NCI-H345 treated with DMSO at 0.1 percent for 48 hours (cell line): ENCODE results near the gene HSPA12A.

ENCODE experiments used
- DNase-seq: peaks from one replicate; lab custom pipeline; 2025; ENCODE audit not compliant: unreplicated experiment; lab: John Stamatoyannopoulos, UW

Gene HSPA12A

DNA sequence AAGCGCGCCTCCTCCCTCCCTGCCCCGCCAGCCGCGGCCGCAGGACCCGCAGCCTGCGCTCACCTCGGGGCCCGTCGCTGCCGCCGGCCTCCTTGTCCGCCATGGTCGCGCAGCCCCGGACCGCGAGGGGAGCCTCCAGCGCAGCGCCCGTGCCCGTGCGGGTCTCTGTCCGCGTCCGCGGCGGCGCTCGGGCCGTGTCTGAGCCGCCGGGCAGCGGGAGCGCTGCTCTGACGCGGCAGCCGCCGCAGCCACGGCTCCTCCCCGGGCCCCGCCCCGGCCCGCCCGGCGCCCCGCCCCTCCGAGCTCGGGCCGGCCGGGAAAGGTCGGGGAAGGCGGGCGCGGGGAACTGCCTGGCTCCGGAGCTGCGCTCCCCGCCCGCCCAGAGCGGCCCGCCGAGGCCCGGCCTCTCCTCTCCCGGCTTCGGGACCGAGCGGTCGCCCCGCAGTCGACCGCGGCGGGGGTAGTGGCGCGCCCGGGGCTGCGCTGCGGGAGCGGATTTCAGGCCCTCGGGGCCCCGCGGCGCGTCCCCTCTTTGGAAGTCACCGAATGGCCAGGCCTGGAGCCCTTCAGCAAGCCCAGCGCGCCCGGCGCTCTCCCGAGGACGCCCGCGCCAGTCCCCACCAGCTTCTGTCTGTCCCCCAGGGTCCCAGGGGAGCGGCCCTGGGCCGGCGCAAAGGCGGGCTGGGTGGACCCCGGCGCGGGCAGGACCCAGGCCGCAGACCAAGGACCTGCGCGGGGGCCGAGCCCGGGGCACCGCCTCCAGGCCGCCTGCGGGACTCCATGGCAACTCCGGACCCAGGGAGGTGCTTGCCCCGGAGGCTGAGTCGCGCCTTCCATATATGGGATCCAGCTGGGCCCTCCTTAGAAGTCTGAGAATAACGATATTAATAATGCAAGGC lies at the start of gene HSPA12A:
HSPA12A (minus strand) TSS at position 200 of the 899 bp plus-strand sequence; CDS start at position 103, 97 bp downstream.
- no peak for DNase-seq

DNA sequence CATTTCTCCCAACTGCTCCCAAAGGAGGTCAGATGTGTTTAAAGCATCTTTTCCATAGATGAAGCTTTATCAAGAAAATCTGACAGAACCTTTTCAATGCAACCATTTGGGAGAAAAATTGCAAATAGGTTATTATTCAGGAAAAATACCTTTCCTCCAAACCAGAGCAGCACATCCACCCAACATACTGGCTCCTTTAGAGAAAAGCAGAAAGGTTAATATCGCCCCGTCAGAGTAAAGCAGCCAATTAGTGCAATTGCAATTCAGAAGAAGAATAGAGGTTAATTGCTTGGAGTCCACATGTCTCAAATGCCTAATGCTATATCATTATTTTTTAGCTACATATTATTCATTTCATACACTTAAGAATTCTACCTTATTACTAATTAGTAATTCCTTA lies 48.9 kb upstream of the HSPA12A start:
- DNase-seq = no peak

DNA sequence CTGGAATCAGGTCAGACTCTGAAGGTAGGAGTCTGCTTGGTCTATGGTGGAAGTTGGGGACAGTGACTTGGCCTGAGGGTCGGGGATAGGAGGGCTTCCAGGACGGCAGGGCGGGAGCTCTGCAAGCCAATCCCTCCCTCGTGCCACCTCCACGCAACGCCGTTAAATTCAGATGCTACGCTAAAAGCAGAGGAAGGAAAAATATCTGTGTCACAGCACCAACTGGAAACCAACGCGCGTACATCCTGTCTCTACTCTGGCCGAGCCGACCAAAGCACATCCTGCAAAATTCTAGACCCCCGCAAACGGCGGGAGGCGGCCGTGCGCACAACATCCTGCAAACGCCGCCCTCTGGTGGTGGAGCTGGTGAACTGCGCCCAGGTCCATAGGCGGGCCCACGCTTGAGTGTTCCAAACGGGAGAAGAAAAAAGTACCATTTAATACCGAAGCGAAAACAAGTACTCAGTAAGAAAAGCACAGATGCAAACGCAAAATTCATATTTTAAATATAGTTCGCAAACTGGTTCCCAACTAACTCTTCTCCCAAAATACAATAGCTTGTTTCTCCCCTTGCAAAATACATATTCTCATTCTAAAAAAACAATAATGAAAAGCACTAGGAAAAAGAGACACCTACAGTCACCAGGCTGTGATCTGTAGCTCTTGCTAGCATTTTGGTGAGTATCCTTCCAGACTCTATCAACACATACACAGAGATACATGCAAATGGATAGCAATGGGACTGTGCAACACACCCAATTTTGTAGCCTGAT lies 45.7 kb upstream of the HSPA12A start:
- peak; percentile 53 for DNase-seq

- DNase-seq = no peak
These were observed 44.8 kb upstream of the HSPA12A start for GRCh38 chr10:116787053-116787659.

DNA sequence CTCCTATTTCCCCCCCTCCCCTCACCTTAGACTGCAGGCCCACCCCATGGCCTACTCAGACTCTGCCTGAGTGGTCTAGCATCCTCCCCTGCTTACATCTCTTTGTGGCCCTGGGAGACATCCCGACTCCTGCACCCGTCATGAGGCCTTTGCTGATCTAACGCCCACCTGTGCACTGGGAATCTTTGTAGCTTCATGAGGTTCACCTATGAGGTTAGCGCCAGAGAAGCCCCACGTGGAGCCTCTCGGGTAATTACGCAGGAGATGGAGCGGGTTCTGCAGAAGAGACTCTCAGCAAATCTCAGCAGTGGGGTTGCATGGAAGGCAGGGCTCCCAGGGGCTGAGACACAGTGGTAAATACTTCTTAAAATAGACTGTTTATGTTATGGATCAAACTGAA lies 43.5 kb upstream of the HSPA12A start:
- DNase-seq = no peak

- no peak for DNase-seq
These were observed 42.9 kb upstream of the HSPA12A start for GRCh38 chr10:116785282-116785681.

DNA sequence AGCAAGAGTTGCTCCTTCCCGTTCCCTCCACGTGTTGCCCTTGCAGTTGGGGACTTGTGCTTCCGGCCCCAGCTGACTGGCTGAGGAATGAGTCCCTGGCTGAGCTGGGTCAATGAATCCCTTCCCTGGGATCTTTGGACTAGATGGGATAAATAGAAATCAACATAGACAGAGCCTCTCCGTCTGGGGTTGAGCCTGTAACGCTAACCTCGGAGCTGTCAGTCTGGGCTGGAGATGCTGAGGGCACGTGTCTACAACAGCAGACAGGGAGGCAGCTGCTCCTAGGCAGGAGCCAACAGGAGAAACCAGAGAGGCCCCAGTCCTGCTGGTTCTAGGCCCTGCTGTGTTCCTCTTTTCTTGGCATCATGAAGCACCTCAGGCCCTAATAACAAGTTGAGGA lies 42.3 kb upstream of the HSPA12A start:
- no peak for DNase-seq

- no peak for DNase-seq
These were observed 41.7 kb upstream of the HSPA12A start for GRCh38 chr10:116784035-116784434.

- no peak for DNase-seq
These were observed 40.8 kb upstream of the HSPA12A start for GRCh38 chr10:116783011-116783655.

DNA sequence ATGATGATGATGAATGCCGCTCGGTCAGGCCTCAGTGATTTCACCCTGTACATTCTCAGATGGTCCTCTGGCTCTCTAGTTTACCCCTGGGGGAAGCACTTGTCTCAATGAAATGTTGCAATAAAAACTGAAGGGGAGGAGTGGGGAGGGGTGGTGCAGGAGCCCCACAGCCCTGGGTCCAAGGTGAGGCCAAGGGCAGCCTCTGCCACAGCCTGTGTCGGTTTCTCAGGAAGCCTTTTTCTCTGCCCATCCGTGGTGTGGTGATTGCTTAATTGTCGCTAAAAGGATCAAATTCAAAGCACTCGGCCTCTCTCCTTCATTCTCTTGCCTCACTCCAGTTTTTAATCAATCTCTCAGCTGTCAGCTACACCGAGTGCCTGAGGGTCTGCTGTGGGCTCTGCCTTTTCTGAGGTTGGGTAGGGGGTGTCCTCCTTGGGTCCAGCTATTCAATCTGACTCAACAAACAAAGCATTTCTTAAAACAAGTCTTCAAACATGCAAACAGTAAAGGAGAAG lies 39.1 kb upstream of the HSPA12A start:
- DNase-seq = no peak

GRCh38 chr10:116780691-116781205 lies 38.4 kb upstream of the HSPA12A start:
- DNase-seq = no peak

- no peak for DNase-seq
These were observed 36.8 kb upstream of the HSPA12A start for GRCh38 chr10:116779076-116779687.

GRCh38 chr10:116777006-116777405 lies 34.6 kb upstream of the HSPA12A start:
- no peak for DNase-seq

- DNase-seq = no peak
These were observed 33.4 kb upstream of the HSPA12A start for GRCh38 chr10:116775488-116776400.

GRCh38 chr10:116774728-116775151 lies 32.4 kb upstream of the HSPA12A start:
- DNase-seq = no peak

DNA sequence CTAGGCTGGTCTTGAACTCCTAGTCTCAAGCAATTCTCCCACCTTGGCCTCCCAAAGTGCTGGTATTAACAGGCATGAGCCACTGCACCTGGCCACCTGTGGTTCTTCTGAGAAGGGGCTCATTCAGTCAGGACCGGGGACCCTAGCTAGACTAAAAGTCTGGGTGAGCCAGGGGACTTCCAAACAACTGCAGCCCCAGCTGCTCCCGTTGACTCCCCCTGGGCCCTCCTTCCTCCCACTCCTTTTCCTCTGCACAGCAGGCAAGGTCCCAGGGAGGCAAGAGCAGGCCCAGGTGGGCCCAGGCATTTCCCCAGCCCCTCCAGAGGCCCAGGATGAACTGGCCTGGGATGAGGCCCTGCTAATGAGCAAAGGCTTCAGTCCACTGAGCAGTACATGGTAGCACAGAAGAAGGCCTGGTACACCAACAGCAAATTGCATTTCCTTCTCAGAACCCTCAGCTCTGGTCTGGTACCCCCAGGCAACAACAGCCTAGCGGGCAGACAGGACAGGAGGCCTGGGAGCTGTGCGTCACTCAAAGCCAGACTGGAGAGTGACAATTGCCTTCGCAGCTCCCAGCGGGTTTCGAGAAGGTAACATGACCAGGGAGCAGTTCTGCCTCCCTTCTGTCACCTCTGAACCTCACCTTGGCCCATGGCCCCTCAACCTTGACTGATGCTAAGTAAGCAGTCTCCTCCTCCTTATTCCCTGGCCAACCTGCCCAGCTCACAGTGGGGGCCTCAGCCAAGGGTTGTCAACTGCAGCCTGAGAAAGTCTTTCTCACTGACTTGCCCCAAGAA lies 30.7 kb upstream of the HSPA12A start:
- DNase-seq = no peak

DNA sequence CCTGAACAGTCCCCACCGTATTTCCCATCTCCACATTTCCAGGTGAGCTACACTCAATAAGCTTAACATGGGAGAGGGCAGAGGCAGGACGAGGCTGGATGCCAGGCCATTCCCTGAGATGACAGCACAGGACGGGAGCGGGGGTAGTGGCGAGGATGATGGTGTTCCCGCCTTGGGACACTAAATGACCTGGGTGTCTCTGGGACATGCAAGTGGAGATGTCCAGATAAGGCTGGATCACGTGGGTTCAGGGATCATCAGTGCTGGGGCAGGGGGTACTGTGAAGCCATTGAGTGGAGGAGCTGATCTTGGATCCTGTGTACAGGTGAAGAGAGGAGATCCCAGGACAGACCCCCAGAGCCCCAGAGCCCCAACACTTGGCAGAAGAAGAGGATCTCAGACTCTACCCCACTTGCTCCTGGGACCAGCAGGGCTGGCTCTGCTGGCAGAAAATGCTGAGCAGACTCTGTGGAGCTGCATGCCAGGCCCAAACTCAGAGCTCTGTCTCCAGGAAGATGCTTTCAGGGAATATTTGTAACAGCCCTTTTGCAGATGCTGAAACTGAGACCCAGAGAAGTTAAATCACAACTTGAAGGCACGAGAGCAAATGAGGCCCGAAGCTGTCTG lies 29.7 kb upstream of the HSPA12A start:
- DNase-seq = no peak
